ENCODE data around the gene CAB39L. TPM values are rescaled to one million over a fixed set of nuclear protein-coding genes. Genes with fewer than 3 reads are reported as not detected.

CAB39L gene
- total and polyA plus RNA-seq, 9 of the 15 experiments (the other 6 are each of a cell fraction or from before 2014, with no cell fraction given) = 1.1 to 4.2 (median 2.6) TPM

- Histone ChIP-seq H3K27me3 (ENCODE audit: control insufficient read depth in 2 of 2, insufficient read depth in 2 of 2, low read length in 2 of 2) (no peaks in the 10 kb centered on the region), H3K9ac (ENCODE audit: insufficient read depth in 1 of 2, low read depth in 2 of 2, low read length in 2 of 2) (no peak overlapping the region), H3K9me1 (ENCODE audit: control insufficient read depth, insufficient read depth, low read length) (no peaks in the 10 kb centered on the region), H3K79me2 (ENCODE audit: control insufficient read depth, insufficient read depth, low read length) (no peaks in the 10 kb centered on the region), H4K20me1 (replicated peaks; ENCODE audit: control insufficient read depth, insufficient read depth, low read length) (no peaks in the 10 kb centered on the region), H2AFZ (ENCODE audit: low read depth, low read length) (no peak overlapping the region), H3K27ac (ENCODE audit: extremely low read depth, low read depth, low read length) (no peak overlapping the region), H3K36me3 (ENCODE audit: control insufficient read depth, insufficient read depth, low read length) (no peaks in the 10 kb centered on the region), H3K4me2 (ENCODE audit: insufficient read depth, low read length) (no peak overlapping the region), H3K9me3 (replicated peaks; ENCODE audit: control insufficient read depth, insufficient read depth, low read depth, low read length) (no peaks in the 10 kb centered on the region), H3K4me1 (replicated peaks in 1 of 2; ENCODE audit: control insufficient read depth in 2 of 2, insufficient read depth in 2 of 2, low read length in 2 of 2) (peaks cover 2 to 3% of the 10 kb centered on the region in 2 experiments; a peak in 2 of 5 replicates), H3K4me3 (no peak overlapping the region)
- intact Hi-C loops (cut with micrococcal nuclease) = no loop called here
- TF ChIP-seq CAMTA2 (CRISPR knock-in tag; conservative IDR thresholded peaks at IDR 0.05) (no peak), ELF2 (CRISPR knock-in tag; IDR thresholded peaks at IDR 0.05) (no peak), GATA2 (CRISPR knock-in tag; IDR thresholded peaks at IDR 0.05) (no peak), ELF4 (CRISPR knock-in tag; IDR thresholded peaks at IDR 0.05) (no peak), ZNF444 (CRISPR knock-in tag; IDR thresholded peaks at IDR 0.05) (no peak), ZNF347 (CRISPR knock-in tag; IDR thresholded peaks at IDR 0.05; ENCODE audit: low read depth) (no peak), RBM34 (IDR thresholded peaks at IDR 0.05; ENCODE audit: borderline replicate concordance, insufficient read depth, low read length) (no peak), MEIS2 (IDR thresholded peaks at IDR 0.05; ENCODE audit: partially characterized antibody) (peak; percentile 53), ARHGAP35 (IDR thresholded peaks at IDR 0.05; ENCODE audit: partially characterized antibody) (no peak), ZBTB8A (IDR thresholded peaks at IDR 0.05; ENCODE audit: partially characterized antibody) (no peak), PKNOX1 (IDR thresholded peaks at IDR 0.05) (peak; percentile 38; the same call in 1 of the 2 replicates), FOSL1 (tag; conservative IDR thresholded peaks at IDR 0.05) (no peak), SPI1 (IDR thresholded peaks at IDR 0.05; ENCODE audit: borderline replicate concordance, low read depth, low read length) (no peak)
- in situ Hi-C loops (cut with MboI) = no loop called here
- no peak for DNase-seq (ENCODE audit: extremely low read depth in 1 of 4, low spot score in 3 of 4)
- ChIA-PET POLR2A (no interaction called here), CTCF (ENCODE audit: low intra/inter-chr PET ratio) (no interaction called here)
- BruUV-seq (replicated peaks) = no TSS peak
- FAIRE-seq = no peak
- ATAC-seq = no peak
Observed at GRCh38 chr13:49298416-49298815, 145.4 kb downstream of the CAB39L start.

All from K562 (cell line).